ENCODE measurements around the gene ANKS1A. TPM values are rescaled to one million over a fixed set of nuclear protein-coding genes. Genes with fewer than 3 reads are reported as not detected.
A peak's percentile ranks its signal among the peaks of the same experiment; 100 is the strongest.

Gene ANKS1A
- total RNA-seq, 1 donor from 2014 or later = 33.5 TPM

GRCh38 chr6:35054743-35055130 is 165.7 kb downstream of the ANKS1A start:
- H3K4me3 ChIP-seq = no peak overlapping the region
- DNase-seq = no peak

DNA sequence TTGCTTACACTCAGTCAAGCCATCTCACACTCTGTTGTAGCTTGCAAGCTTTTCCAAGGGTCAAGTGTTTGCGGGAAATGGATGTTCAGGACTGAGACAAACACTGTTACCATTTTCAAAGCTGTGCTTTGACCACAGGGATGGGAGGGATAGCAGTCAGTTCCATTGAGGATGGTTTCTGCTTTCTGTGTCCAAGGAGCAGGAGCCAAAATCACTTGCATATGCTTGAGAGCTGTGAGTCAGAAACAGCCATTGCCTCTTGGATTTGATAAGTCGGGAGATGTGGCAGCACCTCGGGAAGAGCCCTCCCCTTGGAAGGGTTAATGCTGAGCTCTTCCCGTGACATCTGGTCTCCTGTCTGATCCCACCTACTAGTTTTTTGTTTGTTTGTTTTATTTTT is 166.8 kb downstream of the ANKS1A start:
- DNase-seq = no peak
- H3K27me3 ChIP-seq (ENCODE audit: low read depth) = no peaks in the 10 kb centered on the region
- peaks cover 95% of the 10 kb centered on the region for H3K4me1 ChIP-seq
- peak overlapping the region; percentile 25 for H3K27ac ChIP-seq (replicated peaks)
- no peaks in the 10 kb centered on the region for H3K9me3 ChIP-seq (replicated peaks)
- peaks cover 71% of the 10 kb centered on the region for H3K36me3 ChIP-seq
- intact Hi-C loops (cut with micrococcal nuclease) = no loop called here
- TF ChIP-seq, protein P1, sequence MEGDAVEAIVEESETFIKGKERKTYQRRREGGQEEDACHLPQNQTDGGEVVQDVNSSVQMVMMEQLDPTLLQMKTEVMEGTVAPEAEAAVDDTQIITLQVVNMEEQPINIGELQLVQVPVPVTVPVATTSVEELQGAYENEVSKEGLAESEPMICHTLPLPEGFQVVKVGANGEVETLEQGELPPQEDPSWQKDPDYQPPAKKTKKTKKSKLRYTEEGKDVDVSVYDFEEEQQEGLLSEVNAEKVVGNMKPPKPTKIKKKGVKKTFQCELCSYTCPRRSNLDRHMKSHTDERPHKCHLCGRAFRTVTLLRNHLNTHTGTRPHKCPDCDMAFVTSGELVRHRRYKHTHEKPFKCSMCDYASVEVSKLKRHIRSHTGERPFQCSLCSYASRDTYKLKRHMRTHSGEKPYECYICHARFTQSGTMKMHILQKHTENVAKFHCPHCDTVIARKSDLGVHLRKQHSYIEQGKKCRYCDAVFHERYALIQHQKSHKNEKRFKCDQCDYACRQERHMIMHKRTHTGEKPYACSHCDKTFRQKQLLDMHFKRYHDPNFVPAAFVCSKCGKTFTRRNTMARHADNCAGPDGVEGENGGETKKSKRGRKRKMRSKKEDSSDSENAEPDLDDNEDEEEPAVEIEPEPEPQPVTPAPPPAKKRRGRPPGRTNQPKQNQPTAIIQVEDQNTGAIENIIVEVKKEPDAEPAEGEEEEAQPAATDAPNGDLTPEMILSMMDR (IDR thresholded peaks at IDR 0.05; ENCODE audit: borderline replicate concordance) = no peak
- no peak overlapping the region for H3K4me3 ChIP-seq

More at GRCh38 chr6:35054743-35055130, 165.7 kb downstream of the ANKS1A start:
- Histone ChIP-seq H3K4me1 (peaks cover 95% of the 10 kb centered on the region), H3K36me3 (peaks cover 60% of the 10 kb centered on the region), H3K9me3 (replicated peaks) (no peaks in the 10 kb centered on the region), H3K27me3 (ENCODE audit: low read depth) (no peaks in the 10 kb centered on the region), H3K27ac (replicated peaks) (peak overlapping the region; percentile 39)
- intact Hi-C loops (cut with micrococcal nuclease) = no loop called here
- TF ChIP-seq, protein P1 (IDR thresholded peaks at IDR 0.05; ENCODE audit: borderline replicate concordance) = no peak

GRCh38 chr6:35056952-35057351 is 167.9 kb downstream of the ANKS1A start:
- H3K4me1 ChIP-seq = peaks cover 95% of the 10 kb centered on the region
- H3K36me3 ChIP-seq = peaks cover 71% of the 10 kb centered on the region
- intact Hi-C loops (cut with micrococcal nuclease) = no loop called here
- no peaks in the 10 kb centered on the region for H3K9me3 ChIP-seq (replicated peaks)
- peak overlapping the region; percentile 83 for H3K27ac ChIP-seq (replicated peaks)
- H3K4me3 ChIP-seq = peak overlapping the region; percentile 24
- DNase-seq = no peak
- no peaks in the 10 kb centered on the region for H3K27me3 ChIP-seq (ENCODE audit: low read depth)
- TF ChIP-seq, protein P1 (IDR thresholded peaks at IDR 0.05; ENCODE audit: borderline replicate concordance) = no peak

DNA sequence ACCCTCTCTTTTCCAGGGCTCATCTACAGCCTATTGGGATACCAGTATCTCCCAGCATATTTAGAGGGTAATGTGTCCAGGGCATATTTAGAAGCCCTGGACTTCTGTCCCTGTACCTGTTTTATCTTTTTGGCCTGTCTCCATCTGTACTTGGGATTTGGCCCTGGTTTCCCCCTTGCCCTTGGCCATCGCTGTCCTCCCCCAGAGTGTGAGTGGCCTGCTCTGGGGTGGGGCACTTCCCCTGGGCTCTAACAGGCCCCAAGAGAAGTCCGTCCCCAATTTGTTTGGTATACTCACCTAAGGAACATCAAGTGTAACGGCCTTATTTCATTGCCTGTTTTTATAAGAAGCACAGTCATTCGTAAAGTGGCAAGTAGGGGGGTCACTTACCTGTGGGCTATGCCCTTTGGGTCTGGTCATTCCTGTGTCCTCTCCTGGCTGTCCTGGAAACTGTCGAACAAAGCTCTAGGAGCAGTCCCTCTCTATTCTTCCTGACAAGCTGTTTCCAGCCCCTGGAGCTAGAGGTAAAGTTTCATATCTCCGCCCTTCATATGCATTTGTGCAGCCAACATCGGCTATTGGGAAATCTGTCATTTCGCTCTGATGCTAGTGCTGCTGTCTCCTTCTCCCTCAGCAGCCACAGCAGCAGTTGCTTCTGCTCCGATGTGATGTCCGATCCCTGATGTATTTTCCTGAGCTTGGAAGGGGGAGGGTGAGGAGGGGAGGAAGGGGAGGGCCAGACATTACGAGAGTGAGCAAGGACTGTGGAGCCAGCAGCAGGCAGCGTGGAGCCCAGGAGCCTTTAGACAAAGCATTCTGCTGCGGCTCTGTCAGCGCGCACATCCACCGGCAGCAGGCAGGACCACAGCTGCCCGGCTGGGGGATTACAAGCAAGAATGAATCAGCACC is 168.6 kb downstream of the ANKS1A start:
- intact Hi-C loops (cut with micrococcal nuclease) = no loop called here
- H3K27ac ChIP-seq (replicated peaks) = peak overlapping the region; percentile 83

DNA sequence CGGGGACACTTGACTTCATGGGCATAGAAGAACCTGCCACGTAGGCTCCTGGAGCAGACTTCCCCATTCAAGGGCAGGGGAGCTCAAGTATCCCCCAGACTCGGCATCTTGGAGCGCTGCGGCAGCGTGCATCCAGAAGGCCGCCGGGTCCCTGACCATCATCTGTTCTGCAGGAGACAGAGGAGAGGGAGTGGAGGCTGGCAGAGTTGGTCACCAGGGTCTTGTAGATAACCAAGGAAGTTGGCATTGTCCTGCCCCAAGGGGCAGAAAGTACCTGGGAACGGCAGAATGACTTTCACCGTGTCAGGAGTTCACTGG is 169.3 kb downstream of the ANKS1A start:
- peak overlapping the region; percentile 24 for H3K4me3 ChIP-seq
- no peak for DNase-seq

More for the DNA sequence above, 168.6 kb downstream of the ANKS1A start:
- Histone ChIP-seq H3K4me1 (peaks cover 95% of the 10 kb centered on the region), H3K36me3 (peaks cover 75% of the 10 kb centered on the region), H3K4me3 (peak overlapping the region; percentile 24), H3K27me3 (ENCODE audit: low read depth) (no peaks in the 10 kb centered on the region), H3K9me3 (replicated peaks) (no peaks in the 10 kb centered on the region)
- TF ChIP-seq, protein P1 (IDR thresholded peaks at IDR 0.05; ENCODE audit: borderline replicate concordance) = no peak
- no peak for DNase-seq

More for the DNA sequence above, 169.3 kb downstream of the ANKS1A start:
- Histone ChIP-seq H3K27me3 (ENCODE audit: low read depth) (no peaks in the 10 kb centered on the region), H3K4me1 (peaks cover 95% of the 10 kb centered on the region), H3K27ac (replicated peaks) (peak overlapping the region; percentile 83), H3K36me3 (peaks cover 80% of the 10 kb centered on the region), H3K9me3 (replicated peaks) (no peaks in the 10 kb centered on the region)
- intact Hi-C loops (cut with micrococcal nuclease) = no loop called here
- TF ChIP-seq, protein P1 (IDR thresholded peaks at IDR 0.05; ENCODE audit: borderline replicate concordance) = no peak
